Middle frontal gyrus (tissue), 1 donor: Measurements from ENCODE around the gene SKP2.
"Not testable (repeated sequence)": the region's sequence is repeated elsewhere in the genome, so short reads cannot be mapped to it uniquely, and the experiment has no call there.

ENCODE experiments used
- DNase-seq: peaks from one replicate; pipeline ENCODE4 v3.0.0-alpha.2; 2015; ENCODE audit warnings: low spot score; ENCODE audit errors: extremely low spot score

SKP2 gene

GRCh38 chr5:36156619-36157018, 4.7 kb downstream of the SKP2 start:
- no peak for DNase-seq

- no peak for DNase-seq
Measured at GRCh38 chr5:36158144-36158543, 6.2 kb downstream of the SKP2 start.

GRCh38 chr5:36160617-36161016, 8.7 kb downstream of the SKP2 start:
- no peak for DNase-seq

- DNase-seq: no peak
Measured at GRCh38 chr5:36161361-36161760, 9.4 kb downstream of the SKP2 start.

GRCh38 chr5:36162810-36163486, 11.0 kb downstream of the SKP2 start:
- peak; percentile 42 for DNase-seq

- DNase-seq: no peak
Measured at GRCh38 chr5:36164461-36164860, 12.6 kb downstream of the SKP2 start.

- DNase-seq: no peak
Measured at GRCh38 chr5:36168737-36169136, 16.8 kb downstream of the SKP2 start.

- no peak for DNase-seq
Measured at GRCh38 chr5:36170832-36171424, 19.0 kb downstream of the SKP2 start.

GRCh38 chr5:36172599-36172998, 20.7 kb downstream of the SKP2 start:
- DNase-seq: no peak

- no peak for DNase-seq
Measured at GRCh38 chr5:36173426-36173825, 21.5 kb downstream of the SKP2 start.

GRCh38 chr5:36174119-36174518, 22.2 kb downstream of the SKP2 start:
- no peak for DNase-seq

GRCh38 chr5:36175043-36175442, 23.1 kb downstream of the SKP2 start:
- DNase-seq: peak; percentile 31

- no peak for DNase-seq
Measured at GRCh38 chr5:36177154-36177553, 25.2 kb downstream of the SKP2 start.

- DNase-seq: no peak
Measured at GRCh38 chr5:36177715-36178523, 26.0 kb downstream of the SKP2 start.

GRCh38 chr5:36178524-36178890, 26.6 kb downstream of the SKP2 start:
- DNase-seq: no peak

GRCh38 chr5:36179950-36180349, 28.0 kb downstream of the SKP2 start:
- no peak for DNase-seq

GRCh38 chr5:36180556-36181350, 28.8 kb downstream of the SKP2 start:
- no peak for DNase-seq

GRCh38 chr5:36181774-36182173, 29.9 kb downstream of the SKP2 start:
- DNase-seq: no peak

- not testable (repeated sequence) for DNase-seq
Measured at GRCh38 chr5:36184408-36184807, 32.5 kb downstream of the SKP2 start.

- DNase-seq: no peak
Measured at GRCh38 chr5:36193746-36194145, 41.8 kb downstream of the SKP2 start.

- DNase-seq: no peak
Measured at GRCh38 chr5:36198281-36198680, 46.4 kb downstream of the SKP2 start.

GRCh38 chr5:36198783-36199182, 46.9 kb downstream of the SKP2 start:
- not testable (repeated sequence) for DNase-seq
